Kasumi-1 (cell line): ENCODE results near the gene MFSD8.
"Not testable (repeated sequence)": the region's sequence is repeated elsewhere in the genome, so short reads cannot be mapped to it uniquely, and the experiment has no call there.

Source experiments
- DNase-seq, 2 experiments: peaks; one replicate each; lab custom pipeline; 2025; lab: John Stamatoyannopoulos, UW

MFSD8 gene

DNA sequence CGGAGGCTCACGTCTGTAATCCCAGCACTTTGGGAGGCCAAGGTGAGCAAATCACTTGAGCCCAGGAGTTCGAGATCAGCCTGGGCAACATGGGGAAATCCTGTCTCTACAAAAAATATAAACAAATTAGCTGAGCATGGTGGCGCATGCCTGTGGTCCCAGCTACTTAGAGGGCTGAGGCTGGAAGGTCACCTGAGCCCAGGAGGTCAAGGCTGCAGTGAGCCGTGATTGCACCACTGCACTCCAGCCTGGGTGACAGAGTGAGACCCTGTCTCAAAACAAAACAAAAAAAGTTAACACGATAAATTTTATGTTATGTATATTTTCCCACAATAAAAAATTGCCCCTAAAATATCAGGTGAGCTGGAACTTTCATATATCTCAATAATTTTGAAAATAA lies 33.1 kb downstream of the MFSD8 start:
- DNase-seq = not testable (repeated sequence)

DNA sequence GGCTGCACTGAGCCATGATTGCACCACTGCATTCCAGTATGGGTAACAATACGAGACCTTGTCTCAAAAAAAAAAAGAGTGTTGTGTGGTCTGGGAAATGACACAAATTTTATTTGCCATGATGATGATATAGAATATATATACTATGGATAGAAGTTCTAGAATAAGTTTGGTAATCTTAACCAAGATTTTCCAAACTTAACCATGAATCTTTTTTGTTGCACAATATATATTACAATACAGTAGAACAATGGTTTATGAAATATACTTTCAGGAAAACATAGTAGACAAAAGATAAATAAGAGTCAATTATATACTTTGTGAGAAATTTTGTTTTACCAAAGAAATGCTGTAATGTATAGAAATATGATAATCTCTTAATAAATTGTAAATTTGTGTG lies 34.8 kb downstream of the MFSD8 start:
- no peak for DNase-seq

DNA sequence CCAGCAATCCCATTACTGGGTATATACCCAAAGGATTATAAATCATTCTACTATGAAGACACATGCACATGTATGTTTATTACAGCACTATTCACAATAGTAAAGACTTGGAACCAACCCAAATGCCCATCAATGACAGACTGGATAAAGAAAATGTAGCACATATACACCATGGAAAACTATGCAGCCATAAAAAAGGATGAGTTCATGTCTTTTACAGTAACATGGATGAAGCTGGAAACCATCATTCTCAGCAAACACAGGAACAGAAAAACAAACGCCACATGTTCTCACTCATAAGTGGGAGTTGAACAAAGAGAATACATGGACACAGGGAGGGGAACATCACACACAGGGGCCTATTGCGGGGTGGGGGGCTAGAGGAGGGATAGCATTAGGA lies 39.3 kb downstream of the MFSD8 start:
- not testable (repeated sequence) for DNase-seq

DNA sequence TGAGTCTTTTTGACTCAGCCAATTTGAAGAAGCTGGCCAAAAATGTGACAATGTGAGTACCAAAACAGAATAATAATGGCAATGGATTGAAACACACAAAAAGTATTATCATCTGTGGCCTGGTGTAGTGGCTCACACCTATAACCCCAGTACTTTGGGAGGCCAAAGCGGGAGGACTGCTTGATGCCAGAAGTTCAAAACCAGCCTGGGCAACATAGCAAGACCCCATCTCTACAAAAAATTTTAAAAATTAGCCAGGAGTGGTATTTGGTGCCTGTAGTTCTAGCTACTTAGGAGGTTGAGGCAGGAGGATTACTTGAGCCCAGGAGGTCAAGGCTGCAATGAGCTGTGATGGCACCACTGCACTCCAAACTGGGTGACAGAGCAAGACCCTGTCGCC lies 42.7 kb downstream of the MFSD8 start:
- DNase-seq = no peak

DNA sequence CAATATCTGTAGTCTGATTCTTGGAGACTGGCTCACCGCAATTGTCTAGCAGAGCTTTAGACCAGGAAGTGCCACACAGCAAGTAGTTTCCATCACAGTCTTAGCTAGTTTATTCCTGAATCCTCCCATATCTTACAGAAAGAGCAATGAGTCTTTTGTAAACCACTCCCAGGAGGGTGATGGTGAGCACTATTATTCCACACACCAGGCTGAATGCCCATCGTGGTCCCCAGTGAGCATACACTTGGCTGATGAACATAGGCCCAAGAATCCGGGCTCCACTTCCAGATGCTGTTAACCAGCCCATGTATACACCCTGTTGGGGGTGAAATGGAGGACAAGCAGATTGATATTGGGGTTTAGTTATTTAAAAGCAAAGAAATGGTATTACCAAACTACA lies 44.5 kb downstream of the MFSD8 start:
- DNase-seq = no peak

DNA sequence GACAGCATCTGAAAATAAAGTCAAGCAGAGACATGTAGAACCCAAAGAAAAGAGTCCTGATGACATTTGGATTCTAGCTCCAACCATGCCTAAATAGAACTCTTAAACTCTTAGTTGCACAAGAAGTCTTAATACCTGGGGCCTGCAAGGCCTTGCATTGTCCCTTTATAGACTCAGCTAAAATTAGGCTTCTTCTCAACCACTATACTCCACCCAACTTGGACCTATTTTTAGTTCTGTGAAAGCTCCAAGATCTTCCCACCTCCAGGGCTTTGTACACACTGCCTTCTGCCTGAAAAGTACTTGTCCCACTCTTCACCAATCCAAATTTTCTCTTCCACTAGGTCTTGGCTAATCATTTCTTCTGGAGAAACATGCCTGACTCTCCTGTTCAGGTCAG lies 47.8 kb downstream of the MFSD8 start:
- no peak for DNase-seq

DNA sequence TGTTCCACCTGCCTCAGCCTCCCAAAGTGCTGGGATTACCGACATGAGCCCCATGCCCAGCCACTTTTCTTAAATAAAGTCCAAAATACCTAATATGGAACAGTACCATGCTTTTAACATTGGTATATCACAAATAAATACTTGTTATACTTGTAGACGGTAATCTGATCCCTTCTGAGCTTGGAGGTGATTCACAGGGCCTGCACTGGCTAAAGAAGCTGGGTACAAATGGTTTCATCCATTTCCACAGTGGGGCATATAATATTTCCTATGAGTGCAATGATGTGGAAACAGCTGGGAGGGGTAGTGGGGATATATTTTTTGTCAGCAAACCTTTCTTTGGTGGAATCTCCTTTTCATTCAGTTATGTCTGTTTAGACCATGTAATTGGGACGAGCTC lies 48.5 kb downstream of the MFSD8 start:
- DNase-seq = no peak

DNA sequence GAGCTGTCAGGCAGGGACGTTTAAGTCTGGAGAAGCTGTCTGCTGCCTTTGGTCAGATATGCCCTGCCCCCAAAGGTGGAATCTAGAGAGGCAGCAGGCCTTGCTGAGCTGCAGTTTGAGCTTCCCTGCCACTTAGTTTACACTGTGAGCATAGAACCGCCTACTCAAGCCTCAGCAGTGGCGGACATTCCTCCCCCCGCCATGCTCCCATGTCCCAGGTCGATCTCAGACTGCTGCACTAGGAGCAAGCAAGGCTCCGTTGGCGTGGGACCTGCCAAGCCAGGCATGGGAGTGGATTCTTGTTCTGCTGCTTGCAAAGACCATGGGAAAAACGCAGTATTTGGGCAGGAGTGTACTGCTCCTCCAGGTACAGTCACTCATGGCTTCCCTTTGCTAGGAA lies 59.9 kb downstream of the MFSD8 start:
- no peak for DNase-seq

DNA sequence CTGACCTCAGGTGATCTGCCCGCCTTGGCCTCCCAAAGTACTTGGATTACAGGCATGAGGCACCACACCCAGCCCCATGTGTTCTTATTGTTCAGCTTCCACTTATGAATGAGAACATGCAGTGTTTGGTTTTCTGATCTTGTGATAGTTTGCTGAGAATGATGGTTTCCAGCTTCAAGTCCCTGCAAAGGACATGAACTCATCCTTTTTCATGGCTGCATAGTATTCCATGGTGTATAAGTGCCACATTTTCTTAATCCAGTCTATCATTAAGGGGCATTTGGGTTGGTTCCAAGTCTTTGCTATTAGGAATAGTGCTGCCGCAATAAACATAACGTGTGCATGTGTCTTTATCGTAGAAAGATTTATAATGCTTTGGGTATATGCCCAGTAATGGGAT lies 65.3 kb downstream of the MFSD8 start:
- not testable (repeated sequence) for DNase-seq

DNA sequence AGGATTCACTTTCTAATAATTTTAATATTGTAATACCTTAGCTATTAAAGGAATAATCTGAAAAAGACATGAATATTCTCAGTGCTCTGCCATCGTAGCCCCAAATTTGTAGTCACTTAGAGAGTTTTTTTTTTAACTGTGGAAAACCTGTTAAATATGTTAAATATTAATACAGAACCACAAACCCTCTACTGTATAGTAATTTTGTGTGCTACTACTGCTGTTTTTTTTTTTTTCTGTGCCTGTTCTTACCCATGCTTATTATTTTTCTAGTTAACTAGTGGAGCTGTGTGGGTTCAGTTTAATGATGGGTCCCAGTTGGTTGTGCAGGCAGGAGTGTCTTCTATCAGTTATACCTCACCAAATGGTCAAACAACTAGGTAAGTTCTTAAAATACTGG lies 68.4 kb downstream of the MFSD8 start:
- no peak for DNase-seq

DNA sequence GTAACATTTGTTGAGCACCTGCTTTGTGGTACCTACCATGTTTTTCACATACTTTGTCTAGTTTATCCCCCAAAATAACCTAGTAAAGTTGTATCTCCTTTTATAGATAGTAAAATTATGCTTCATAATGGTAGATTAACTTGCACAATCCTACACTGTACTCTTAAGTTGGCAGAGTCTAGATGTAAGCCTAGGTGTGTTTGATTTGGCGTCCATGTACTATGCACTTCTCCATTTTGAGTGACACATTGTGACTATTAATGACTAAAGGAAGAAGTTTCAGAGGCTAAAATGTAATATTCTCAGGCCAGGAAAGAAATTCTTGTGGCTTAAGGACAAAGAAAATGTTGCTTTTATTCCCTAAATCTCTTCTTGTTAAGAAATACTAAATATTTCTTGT lies 68.9 kb downstream of the MFSD8 start:
- DNase-seq = no peak

DNA sequence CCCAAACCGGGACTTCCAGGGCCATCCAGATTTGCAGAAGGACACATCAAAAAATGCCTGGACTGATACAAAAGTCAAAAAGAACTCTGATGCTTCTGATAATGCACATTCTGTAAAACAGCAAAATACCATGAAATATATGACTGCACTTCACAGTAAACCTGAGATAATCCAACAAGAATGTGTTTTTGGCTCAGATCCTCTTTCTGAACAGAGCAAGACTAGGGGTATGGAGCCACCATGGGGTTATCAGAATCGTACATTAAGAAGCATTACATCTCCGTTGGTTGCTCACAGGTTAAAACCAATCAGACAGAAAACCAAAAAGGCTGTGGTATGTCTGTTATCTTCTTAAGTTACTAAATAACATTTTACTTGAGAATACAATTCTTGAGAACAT lies 75.1 kb downstream of the MFSD8 start:
- no peak for DNase-seq

DNA sequence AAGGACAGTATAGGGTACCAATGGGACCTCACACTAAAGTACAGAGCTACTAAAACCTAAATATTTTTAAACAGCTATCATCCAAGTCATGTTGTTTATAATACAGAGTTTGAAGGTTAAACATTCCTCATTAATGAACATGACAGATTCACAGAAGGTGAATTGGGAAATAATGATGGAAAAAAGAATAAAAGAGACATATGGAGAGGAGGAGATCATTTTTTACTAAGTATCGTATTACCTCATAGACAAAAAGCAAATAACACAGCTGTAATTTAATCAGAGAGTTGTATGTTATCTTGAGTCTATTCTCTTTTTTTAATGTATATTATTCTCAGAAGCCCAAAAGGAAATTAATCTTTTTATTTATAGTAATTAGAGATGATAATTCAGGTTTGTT lies 76.4 kb downstream of the MFSD8 start:
- DNase-seq = no peak

DNA sequence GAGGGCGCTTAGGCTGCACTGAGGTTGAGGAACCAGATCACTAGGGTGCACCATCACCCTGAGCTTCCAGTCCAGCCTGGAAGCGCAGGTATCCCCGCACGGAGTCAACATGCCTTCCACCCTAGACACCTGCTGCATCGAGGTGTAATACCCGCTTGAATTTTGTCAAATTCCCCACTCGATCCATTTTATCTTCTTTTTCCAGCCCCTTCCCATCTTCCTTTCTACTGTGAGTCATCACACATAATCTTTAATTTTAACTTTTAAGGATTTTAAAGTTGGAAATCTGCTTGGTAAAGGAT lies 83.5 kb downstream of the MFSD8 start:
- DNase-seq = no peak

DNA sequence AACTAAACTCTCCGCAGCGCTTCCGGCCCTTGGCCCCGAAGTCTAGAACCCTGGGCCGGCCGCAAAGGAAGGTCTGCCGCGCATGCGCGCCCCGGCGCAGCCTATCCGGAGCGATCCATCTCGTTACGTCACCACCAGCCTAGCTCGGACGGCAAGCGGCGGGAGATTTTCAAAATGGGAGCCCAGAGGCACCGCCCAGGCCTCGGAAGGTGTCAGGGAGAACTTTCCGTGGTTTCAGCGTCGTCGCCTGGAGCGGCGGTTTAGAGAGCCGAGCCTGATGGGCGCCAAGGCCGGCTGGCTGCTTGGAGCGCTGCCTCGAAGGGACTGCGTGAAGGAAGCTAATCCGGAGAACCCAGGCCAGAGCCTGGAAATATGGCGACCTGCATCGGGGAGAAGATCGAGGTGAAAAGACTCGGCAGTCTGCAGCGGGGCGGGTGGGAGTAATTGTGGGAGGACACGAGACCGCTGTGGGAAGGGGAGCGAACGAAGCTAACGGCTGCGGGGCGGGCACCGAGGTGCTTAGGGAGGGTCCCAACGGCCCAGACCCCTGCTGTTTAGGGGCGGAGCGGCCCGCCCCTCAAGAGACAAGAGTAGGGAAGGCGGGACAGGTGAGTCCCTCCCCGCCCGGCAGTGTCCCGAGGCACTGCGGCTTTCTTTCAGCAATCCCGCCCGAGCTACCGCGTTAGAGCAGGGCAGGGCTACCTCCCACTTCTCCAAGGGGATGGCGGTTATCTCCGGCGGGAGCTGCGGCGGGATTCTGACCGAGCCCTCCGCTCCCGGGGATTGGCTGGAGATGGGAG lies 84.0 kb downstream of the MFSD8 start, which contains the start of gene PLK4:
TSS of gene PLK4 (plus strand) at position 131 of the 800 bp plus-strand sequence. CDS start at position 373, 242 bp downstream.
- DNase-seq = peak; percentile 96 to 97

DNA sequence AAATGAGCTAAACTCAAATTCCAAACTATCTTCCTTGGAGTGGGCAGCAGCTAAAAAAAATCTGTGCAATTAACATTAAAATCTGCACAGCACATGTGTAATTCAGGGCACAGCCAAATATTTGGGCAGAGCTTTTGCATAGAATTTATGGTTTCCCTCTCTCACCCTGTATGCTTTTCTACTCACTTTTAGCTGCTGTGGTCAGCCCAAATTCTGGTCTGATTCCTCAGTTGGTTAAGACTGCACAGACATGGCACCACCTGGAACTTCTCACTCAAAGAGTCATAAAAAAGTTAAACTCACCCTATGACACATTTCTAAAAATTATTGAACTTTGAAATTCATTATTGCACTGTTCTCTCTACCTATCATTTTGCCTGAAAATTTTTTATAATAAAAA lies 89.2 kb downstream of the MFSD8 start:
- DNase-seq = no peak

DNA sequence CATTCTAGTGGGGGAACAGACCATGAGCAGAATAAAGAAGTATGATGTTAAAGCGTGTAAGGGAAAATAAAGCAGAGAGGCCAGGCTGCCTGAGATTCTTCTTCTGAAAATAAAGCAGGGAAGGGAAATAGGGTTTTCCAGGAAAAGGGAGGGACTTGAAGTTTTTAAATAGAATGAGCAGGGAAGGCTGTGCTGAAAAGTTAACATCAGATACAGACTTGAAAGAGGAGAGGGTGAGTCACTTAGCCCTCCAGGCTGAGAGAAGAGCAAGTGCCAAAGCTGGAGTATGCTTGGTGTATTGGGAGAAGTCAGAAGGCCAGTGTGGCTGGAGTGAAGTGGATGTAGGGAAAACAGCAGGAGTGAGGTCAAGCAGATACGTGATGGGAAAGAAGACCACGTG lies 94.3 kb downstream of the MFSD8 start:
- DNase-seq = no peak

DNA sequence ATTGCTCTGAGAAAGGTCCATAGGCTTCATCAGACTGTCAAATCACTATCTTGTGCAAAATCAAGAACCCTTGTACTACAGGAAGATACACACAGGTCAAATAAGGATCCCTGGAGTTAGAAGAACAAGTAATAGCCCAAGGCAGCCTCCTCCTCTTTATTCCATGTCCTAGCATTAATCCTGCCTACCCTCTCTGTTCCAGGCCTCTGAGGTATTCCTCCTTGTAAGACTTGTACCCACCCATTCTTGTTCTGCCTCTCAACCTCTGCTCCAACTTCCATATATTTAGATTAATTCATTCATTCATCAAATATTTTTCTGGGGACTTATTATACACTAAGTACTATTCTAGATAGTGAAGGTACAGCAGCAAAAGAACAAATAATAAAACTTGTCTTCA lies 94.7 kb downstream of the MFSD8 start:
- no peak for DNase-seq

DNA sequence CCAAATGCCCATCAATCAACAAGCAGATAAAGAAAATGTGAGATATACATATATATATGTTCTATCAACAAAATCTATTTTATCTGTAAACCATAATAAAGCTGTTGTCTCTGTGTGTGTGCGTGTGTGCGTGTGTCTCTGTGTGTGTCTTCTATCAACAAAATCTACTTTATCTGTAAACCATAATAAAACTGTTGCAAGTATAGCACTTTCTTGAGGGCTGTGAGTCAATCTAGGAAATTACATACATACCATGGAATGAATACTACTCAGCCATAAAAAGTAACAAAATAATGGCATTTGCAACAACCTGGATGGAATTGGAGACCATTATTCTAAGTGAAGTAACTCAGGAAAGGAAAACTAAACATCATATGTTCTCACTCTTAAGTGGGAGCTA lies 96.8 kb downstream of the MFSD8 start:
- DNase-seq = no peak
